Activated CD4-positive, alpha-beta T cell treated with anti-CD3 and anti-CD28 coated beads, Interleukin-2, amount 10 ng/mL, durations not matched to agents 7 days and 5 days (primary cell): ENCODE data around the gene SFSWAP. TPM values are rescaled to one million over a fixed set of nuclear protein-coding genes. Genes with fewer than 3 reads are reported as not detected.
A peak's percentile ranks its signal among the peaks of the same experiment; 100 is the strongest.

Experiments
- CTCF ChIA-PET: fragments of 350-600 bp; sonication (Branson Sonifier 250); formaldehyde crosslinking; loops from one replicate; lab custom pipeline; 2021; ENCODE audit warnings: antibody characterized with exemption; lab: Charles Lee
- POLR2A ChIA-PET: fragments of 350-600 bp; sonication (Branson Sonifier 250); formaldehyde crosslinking; loops from one replicate; lab custom pipeline; 2021; ENCODE audit warnings: antibody characterized with exemption; lab: Charles Lee
- DNase-seq: peaks from one replicate; pipeline ENCODE4 v3.0.0-alpha.2; 2020
- H3K27ac Mint-ChIP-seq: one replicate; pipeline ENCODE4 v1.8.0; 2021; ENCODE audit warnings: mild to moderate bottlenecking, moderate library complexity, mixed read lengths
- H3K27me3 Mint-ChIP-seq: one replicate; pipeline ENCODE4 v1.8.0; 2021; ENCODE audit warnings: mixed read lengths
- H3K36me3 Mint-ChIP-seq: one replicate; pipeline ENCODE4 v1.8.0; 2021; ENCODE audit warnings: low read depth, mixed read lengths
- H3K4me1 Mint-ChIP-seq: one replicate; pipeline ENCODE4 v1.8.0; 2021; ENCODE audit warnings: mixed read lengths
- H3K4me3 Mint-ChIP-seq: one replicate; pipeline ENCODE4 v1.8.0; 2021; ENCODE audit warnings: mild to moderate bottlenecking, moderate library complexity, mixed read lengths
- H3K9me3 Mint-ChIP-seq: one replicate; pipeline ENCODE4 v1.8.0; 2021; ENCODE audit warnings: mixed read lengths
- total RNA-seq, 2 experiments: library from RNA; stranded (reverse); gene quantifications; one replicate each; pipeline ENCODE4 v1.2.3, GENCODE V29; 2021

SFSWAP gene
- total RNA-seq, 2 experiments from 2014 or later: 51.4 to 59.0 TPM

- CTCF ChIA-PET: interaction anchor here (0.6 kb wide), 1 partner anchor 10 kb away, joined by 3 read pairs; no protein-coding TSS in a partner anchor
- H3K27me3 Mint-ChIP-seq: no peaks in the 10 kb centered on the region
- peak overlapping the region; percentile 41 for H3K27ac Mint-ChIP-seq
- H3K4me1 Mint-ChIP-seq: no peaks in the 10 kb centered on the region
- H3K9me3 Mint-ChIP-seq: no peaks in the 10 kb centered on the region
- no peak overlapping the region for H3K4me3 Mint-ChIP-seq
- H3K36me3 Mint-ChIP-seq: peaks cover 20% of the 10 kb centered on the region
- no peak for DNase-seq
- POLR2A ChIA-PET: no interaction called here
Measured at GRCh38 chr12:131784909-131785762, 74.2 kb downstream of the SFSWAP start.

- Mint-ChIP-seq H3K36me3 (peaks cover 24% of the 10 kb centered on the region), H3K4me1 (no peaks in the 10 kb centered on the region), H3K9me3 (no peaks in the 10 kb centered on the region), H3K27ac (no peak overlapping the region), H3K27me3 (no peaks in the 10 kb centered on the region), H3K4me3 (no peak overlapping the region)
- ChIA-PET CTCF (no interaction called here), POLR2A (no interaction called here)
- DNase-seq: no peak
Measured at GRCh38 chr12:131785763-131786330, 75.0 kb downstream of the SFSWAP start.

- no peak overlapping the region for H3K27ac Mint-ChIP-seq
- no peaks in the 10 kb centered on the region for H3K9me3 Mint-ChIP-seq
- H3K4me3 Mint-ChIP-seq: no peak overlapping the region
- no peaks in the 10 kb centered on the region for H3K27me3 Mint-ChIP-seq
- POLR2A ChIA-PET: no interaction called here
- DNase-seq: no peak
- CTCF ChIA-PET: no interaction called here
- H3K36me3 Mint-ChIP-seq: peaks cover 26% of the 10 kb centered on the region
- no peaks in the 10 kb centered on the region for H3K4me1 Mint-ChIP-seq
Measured at GRCh38 chr12:131786331-131786730, 75.4 kb downstream of the SFSWAP start.

GRCh38 chr12:131787143-131787660, 76.3 kb downstream of the SFSWAP start:
- Mint-ChIP-seq H3K27me3 (no peaks in the 10 kb centered on the region), H3K4me3 (no peak overlapping the region), H3K9me3 (no peaks in the 10 kb centered on the region), H3K27ac (no peak overlapping the region), H3K4me1 (no peaks in the 10 kb centered on the region), H3K36me3 (peaks cover 30% of the 10 kb centered on the region)
- POLR2A ChIA-PET: no interaction called here
- DNase-seq: no peak
- CTCF ChIA-PET: no interaction called here

- POLR2A ChIA-PET: no interaction called here
- Mint-ChIP-seq H3K4me1 (no peaks in the 10 kb centered on the region), H3K9me3 (no peaks in the 10 kb centered on the region), H3K27me3 (no peaks in the 10 kb centered on the region), H3K36me3 (peaks cover 35% of the 10 kb centered on the region), H3K4me3 (no peak overlapping the region), H3K27ac (no peak overlapping the region)
- no peak for DNase-seq
- CTCF ChIA-PET: no interaction called here
Measured at GRCh38 chr12:131788070-131788469, 77.2 kb downstream of the SFSWAP start.

GRCh38 chr12:131789638-131790037, 78.7 kb downstream of the SFSWAP start:
- Mint-ChIP-seq H3K4me1 (no peaks in the 10 kb centered on the region), H3K9me3 (no peaks in the 10 kb centered on the region), H3K36me3 (peaks cover 36% of the 10 kb centered on the region), H3K27ac (no peak overlapping the region), H3K27me3 (no peaks in the 10 kb centered on the region), H3K4me3 (no peak overlapping the region)
- CTCF ChIA-PET: no interaction called here
- no peak for DNase-seq
- POLR2A ChIA-PET: no interaction called here

GRCh38 chr12:131793243-131794022, 82.5 kb downstream of the SFSWAP start:
- Mint-ChIP-seq H3K9me3 (no peaks in the 10 kb centered on the region), H3K4me1 (no peaks in the 10 kb centered on the region), H3K4me3 (no peak overlapping the region), H3K36me3 (peaks cover 32% of the 10 kb centered on the region), H3K27me3 (no peaks in the 10 kb centered on the region), H3K27ac (no peak overlapping the region)
- no peak for DNase-seq
- ChIA-PET CTCF (no interaction called here), POLR2A (no interaction called here)

- no peak for DNase-seq
- Mint-ChIP-seq H3K27ac (peak overlapping the region; percentile 50), H3K4me1 (no peaks in the 10 kb centered on the region), H3K36me3 (peaks cover 39% of the 10 kb centered on the region), H3K27me3 (no peaks in the 10 kb centered on the region), H3K9me3 (no peaks in the 10 kb centered on the region), H3K4me3 (no peak overlapping the region)
- ChIA-PET CTCF (interaction anchor here (0.6 kb wide), 1 partner anchor 24 kb away, joined by 3 read pairs; no protein-coding TSS in a partner anchor), POLR2A (no interaction called here)
Measured at GRCh38 chr12:131794061-131794460, 83.2 kb downstream of the SFSWAP start.

- H3K36me3 Mint-ChIP-seq: peaks cover 44% of the 10 kb centered on the region
- no peaks in the 10 kb centered on the region for H3K27me3 Mint-ChIP-seq
- ChIA-PET POLR2A (no interaction called here), CTCF (interaction anchor here (0.6 kb wide), 1 partner anchor 25 kb away, joined by 3 read pairs; no protein-coding TSS in a partner anchor)
- no peaks in the 10 kb centered on the region for H3K9me3 Mint-ChIP-seq
- H3K27ac Mint-ChIP-seq: no peak overlapping the region
- no peak overlapping the region for H3K4me3 Mint-ChIP-seq
- DNase-seq: no peak
- H3K4me1 Mint-ChIP-seq: no peaks in the 10 kb centered on the region
Measured at GRCh38 chr12:131794573-131794972, 83.7 kb downstream of the SFSWAP start.

- Mint-ChIP-seq H3K9me3 (no peaks in the 10 kb centered on the region), H3K4me1 (no peaks in the 10 kb centered on the region), H3K27ac (no peak overlapping the region), H3K36me3 (peaks cover 40% of the 10 kb centered on the region), H3K27me3 (no peaks in the 10 kb centered on the region), H3K4me3 (no peak overlapping the region)
- ChIA-PET CTCF (no interaction called here), POLR2A (no interaction called here)
- no peak for DNase-seq
Measured at GRCh38 chr12:131795064-131795463, 84.2 kb downstream of the SFSWAP start.

GRCh38 chr12:131795690-131796410, 85.0 kb downstream of the SFSWAP start:
- ChIA-PET CTCF (interaction anchor here (0.6 kb wide), 1 partner anchor 41 kb away, joined by 4 read pairs; no protein-coding TSS in a partner anchor), POLR2A (no interaction called here)
- no peaks in the 10 kb centered on the region for H3K4me1 Mint-ChIP-seq
- H3K27ac Mint-ChIP-seq: no peak overlapping the region
- H3K9me3 Mint-ChIP-seq: peaks cover 2% of the 10 kb centered on the region
- no peak for DNase-seq
- H3K4me3 Mint-ChIP-seq: no peak overlapping the region
- peaks cover 37% of the 10 kb centered on the region for H3K36me3 Mint-ChIP-seq
- H3K27me3 Mint-ChIP-seq: no peaks in the 10 kb centered on the region

GRCh38 chr12:131796411-131796736, 85.5 kb downstream of the SFSWAP start:
- POLR2A ChIA-PET: no interaction called here
- Mint-ChIP-seq H3K4me1 (no peaks in the 10 kb centered on the region), H3K27ac (no peak overlapping the region), H3K4me3 (no peak overlapping the region), H3K9me3 (peaks cover 3% of the 10 kb centered on the region), H3K27me3 (no peaks in the 10 kb centered on the region), H3K36me3 (peaks cover 38% of the 10 kb centered on the region)
- no peak for DNase-seq
- CTCF ChIA-PET: interaction anchor here (0.6 kb wide), 1 partner anchor 40 kb away, joined by 4 read pairs; no protein-coding TSS in a partner anchor
